Tibial nerve (tissue), 4 donors: ENCODE measurements around the gene SYNPO2.

Source experiments
- EP300 ChIP-seq, 2 donors: sonication (generic); formaldehyde crosslinking; IDR thresholded peaks; one replicate each; pipeline ENCODE4 v1.6.1; 2017; ENCODE audit warnings: antibody characterized with exemption in 2 of 2, mild to moderate bottlenecking in 1 of 2
- TF ChIP-seq, protein P1 (sequence below), 5 experiments: fragments of 200-600 bp in 3 of 5; fragments of 450-650 bp in 2 of 5; sonication (generic) in 3 of 5; IDR thresholded peaks; one replicate each; pipeline ENCODE4 v1.5.1; 2016 to 2019; ENCODE audit warnings: antibody characterized with exemption in 5 of 5, mild to moderate bottlenecking in 3 of 5, moderate library complexity in 2 of 5

DNA sequence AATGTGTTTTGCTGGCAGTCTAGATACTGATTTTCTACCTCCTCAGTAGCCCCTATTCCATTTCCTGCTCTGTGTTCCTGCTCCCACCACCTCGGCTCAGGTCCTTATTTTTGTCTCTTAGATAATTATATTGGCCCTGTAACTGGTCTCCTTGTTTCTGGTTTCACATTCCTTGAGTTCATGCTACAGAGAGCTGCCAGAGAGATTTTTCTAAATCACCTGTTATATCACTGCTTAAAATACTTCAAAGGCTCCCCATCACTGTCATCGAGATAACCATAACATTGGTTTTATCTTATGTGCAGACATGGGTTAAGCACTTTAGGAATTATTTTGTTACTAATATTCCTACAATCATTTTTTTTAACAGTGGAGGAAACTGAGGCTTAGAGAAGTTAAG is 9.6 kb downstream of the SYNPO2 start:
- TF ChIP-seq, protein P1, sequence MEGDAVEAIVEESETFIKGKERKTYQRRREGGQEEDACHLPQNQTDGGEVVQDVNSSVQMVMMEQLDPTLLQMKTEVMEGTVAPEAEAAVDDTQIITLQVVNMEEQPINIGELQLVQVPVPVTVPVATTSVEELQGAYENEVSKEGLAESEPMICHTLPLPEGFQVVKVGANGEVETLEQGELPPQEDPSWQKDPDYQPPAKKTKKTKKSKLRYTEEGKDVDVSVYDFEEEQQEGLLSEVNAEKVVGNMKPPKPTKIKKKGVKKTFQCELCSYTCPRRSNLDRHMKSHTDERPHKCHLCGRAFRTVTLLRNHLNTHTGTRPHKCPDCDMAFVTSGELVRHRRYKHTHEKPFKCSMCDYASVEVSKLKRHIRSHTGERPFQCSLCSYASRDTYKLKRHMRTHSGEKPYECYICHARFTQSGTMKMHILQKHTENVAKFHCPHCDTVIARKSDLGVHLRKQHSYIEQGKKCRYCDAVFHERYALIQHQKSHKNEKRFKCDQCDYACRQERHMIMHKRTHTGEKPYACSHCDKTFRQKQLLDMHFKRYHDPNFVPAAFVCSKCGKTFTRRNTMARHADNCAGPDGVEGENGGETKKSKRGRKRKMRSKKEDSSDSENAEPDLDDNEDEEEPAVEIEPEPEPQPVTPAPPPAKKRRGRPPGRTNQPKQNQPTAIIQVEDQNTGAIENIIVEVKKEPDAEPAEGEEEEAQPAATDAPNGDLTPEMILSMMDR (IDR thresholded peaks at IDR 0.05), result no peak
- no peak for TF ChIP-seq EP300 (IDR thresholded peaks at IDR 0.05)
